HCT116 (cell line): Measurements from ENCODE around the gene RCOR1. TPM values are rescaled to one million over a fixed set of nuclear protein-coding genes. Genes with fewer than 3 reads are reported as not detected.

Source experiments
- ATAC-seq: fragments of 200-7000 bp; cut with Tn5 transposase; 2 replicates; pipeline ENCODE4 v1.9.1; 2020; ENCODE audit warnings: mild to moderate bottlenecking, moderate library complexity
- BruUV-seq: library from RNA; stranded (reverse); fragments of 400-500 nt; replicated peaks from 2 replicates; lab custom pipeline; 2021; lab: Mats Ljungman, UMichigan
- CTCF ChIA-PET: fragments of 300-600 bp; sonication (Branson Sonifier 250); formaldehyde crosslinking; loops from one replicate; lab custom pipeline; 2021; ENCODE audit warnings: antibody characterized with exemption; lab: Charles Lee
- POLR2A ChIA-PET: fragments of 300-600, 350-600 bp; sonication (Branson Sonifier 250); formaldehyde crosslinking; loops from one replicate; lab custom pipeline; 2021; ENCODE audit warnings: antibody characterized with exemption; lab: Charles Lee
- RAD21 ChIA-PET, 2 experiments: fragments of 300-600 bp; sonication (Branson Sonifier 250); formaldehyde crosslinking; loops; one replicate each; lab custom pipeline; 2023; ENCODE audit warnings: low total read pairs in 2 of 2; ENCODE audit not compliant: uncharacterized antibody in 2 of 2, unreplicated experiment in 2 of 2, low non-redundant PET in 1 of 2; lab: Charles Lee
- DNase-seq: peaks from one replicate; pipeline ENCODE4 v3.0.0-alpha.2; 2010; ENCODE audit warnings: low read depth, low spot score
- H2AFZ ChIP-seq: fragments of 200-600 bp; shearing (Covaris generic), sonication (generic); 2 replicates; pipeline ENCODE4 v1.6.1; 2017; ENCODE audit warnings: low read depth, mixed run types, mixed read lengths, antibody characterized with exemption, low read length; ENCODE audit not compliant: poor library complexity, severe bottlenecking
- H3K27ac ChIP-seq: 2 replicates; pipeline ENCODE4 v1.5.1; 2012; ENCODE audit warnings: low read depth, low read length
- H3K27me3 ChIP-seq: fragments of 200-600 bp; sonication (generic); 2 replicates; pipeline ENCODE4 v1.6.1; 2016; ENCODE audit warnings: mixed run types, low read length, mixed read lengths; ENCODE audit not compliant: insufficient read depth
- H3K36me3 ChIP-seq, 2 experiments: fragments of 200-500 bp in 1 of 2; fragments of 200-600 bp in 1 of 2; sonication (Bioruptor generic) in 1 of 2; sonication (generic) in 1 of 2; 2 replicates each; pipeline versions ENCODE4 v1.5.1 to v1.6.1; 2014 to 2016; ENCODE audit warnings: low read length in 2 of 2, inconsistent platforms in 1 of 2, mixed read lengths in 1 of 2, mixed run types in 1 of 2; ENCODE audit not compliant: insufficient read depth in 2 of 2, control insufficient read depth in 1 of 2
- H3K4me1 ChIP-seq, 2 experiments: fragments of 200-600 bp in 1 of 2; sonication (generic) in 1 of 2; 2 replicates each; pipeline versions ENCODE4 v1.5.1 to v1.6.1; 2012 to 2017; ENCODE audit warnings: low read length in 2 of 2, inconsistent platforms in 1 of 2, mild to moderate bottlenecking in 1 of 2, mixed read lengths in 1 of 2, mixed run types in 1 of 2, moderate library complexity in 1 of 2; ENCODE audit not compliant: insufficient read depth in 2 of 2, control insufficient read depth in 1 of 2
- H3K4me2 ChIP-seq: fragments of 200-600 bp; sonication (generic); 2 replicates; pipeline ENCODE4 v1.6.1; 2017; ENCODE audit warnings: mixed run types, low read length, mixed read lengths
- H3K4me3 ChIP-seq, 2 experiments: fragments of 200-600 bp in 1 of 2; sonication (generic) in 1 of 2; replicated peaks in 1 of 2; 2 replicates each; pipeline ENCODE4 v1.5.1; 2011 to 2016; ENCODE audit warnings: low read length in 2 of 2, control low read depth in 1 of 2, low read depth in 1 of 2, mild to moderate bottlenecking in 1 of 2, mixed read lengths in 1 of 2, mixed run types in 1 of 2
- H3K79me2 ChIP-seq: fragments of 200-600 bp; sonication (generic); 2 replicates; pipeline ENCODE4 v1.6.1; 2017; ENCODE audit warnings: mild to moderate bottlenecking, mixed run types, low read length, moderate library complexity, mixed read lengths; ENCODE audit not compliant: insufficient read depth
- H3K9ac ChIP-seq: fragments of 200-600 bp; sonication (generic); 2 replicates; pipeline ENCODE4 v1.6.1; 2016; ENCODE audit warnings: low read length, mixed read lengths
- H3K9me2 ChIP-seq: fragments of 200-600 bp; sonication (generic), shearing (Covaris generic); 2 replicates; pipeline ENCODE4 v1.6.1; 2017; ENCODE audit warnings: mixed run types, mild to moderate bottlenecking, moderate library complexity; ENCODE audit not compliant: insufficient read depth
- H3K9me3 ChIP-seq, 2 experiments: fragments of 200-500 bp in 1 of 2; fragments of 200-600 bp in 1 of 2; sonication (Bioruptor generic) in 1 of 2; sonication (generic) in 1 of 2; 2 replicates each; pipeline ENCODE4 v1.6.1; 2014 to 2017; ENCODE audit warnings: low read length in 2 of 2, mixed read lengths in 2 of 2, inconsistent platforms in 1 of 2, low read depth in 1 of 2, mild to moderate bottlenecking in 1 of 2, mixed run types in 1 of 2, moderate library complexity in 1 of 2; ENCODE audit not compliant: control insufficient read depth in 1 of 2, insufficient read depth in 1 of 2
- H4K20me1 ChIP-seq: fragments of 200-600 bp; sonication (generic), shearing (Covaris generic); 2 replicates; pipeline ENCODE4 v1.6.1; 2017; ENCODE audit warnings: mixed run types, mild to moderate bottlenecking, moderate library complexity; ENCODE audit not compliant: insufficient read depth
- CBX3 ChIP-seq: IDR thresholded peaks from 2 replicates; pipeline ENCODE4 v1.6.1; 2012; ENCODE audit warnings: low read depth
- CEBPB ChIP-seq: IDR thresholded peaks from 2 replicates; pipeline ENCODE4 v1.6.1; 2012; ENCODE audit warnings: low read depth
- CTCF ChIP-seq, 3 experiments: fragments of 200-600 bp in 1 of 3; sonication (generic) in 1 of 3; IDR thresholded peaks in 2 of 3; conservative IDR thresholded peaks in 1 of 3; 2 replicates each; pipeline ENCODE4 v1.5.1; 2012 to 2017; ENCODE audit warnings: low read depth in 2 of 3, low read length in 2 of 3, antibody characterized with exemption in 1 of 3, borderline replicate concordance in 1 of 3, control low read depth in 1 of 3, mild to moderate bottlenecking in 1 of 3, mixed read lengths in 1 of 3, mixed run types in 1 of 3, moderate library complexity in 1 of 3; ENCODE audit not compliant: insufficient read depth in 1 of 3
- EGR1 ChIP-seq: IDR thresholded peaks from 2 replicates; pipeline ENCODE4 v1.6.1; 2012; ENCODE audit warnings: low read depth
- ELF1 ChIP-seq: IDR thresholded peaks from 2 replicates; pipeline ENCODE4 v1.6.1; 2012; ENCODE audit warnings: low read depth, borderline replicate concordance
- EZH2 ChIP-seq: fragments of 200-600 bp; sonication (generic); IDR thresholded peaks from 2 replicates; pipeline ENCODE4 v1.6.1; 2017; ENCODE audit warnings: antibody characterized with exemption, mixed run types
- FOSL1 ChIP-seq: IDR thresholded peaks from 2 replicates; pipeline ENCODE4 v1.6.1; 2012; ENCODE audit warnings: low read depth
- JUND ChIP-seq: IDR thresholded peaks from 2 replicates; pipeline ENCODE4 v1.6.1; 2012
- POLR2A ChIP-seq: IDR thresholded peaks from 2 replicates; pipeline ENCODE4 v1.7.0; 2011; ENCODE audit warnings: borderline replicate concordance; ENCODE audit not compliant: insufficient read depth, insufficient read length; ENCODE audit errors: extremely low read depth
- SP1 ChIP-seq: IDR thresholded peaks from 2 replicates; pipeline ENCODE4 v1.6.1; 2012; ENCODE audit warnings: low read depth
- YY1 ChIP-seq: IDR thresholded peaks from 2 replicates; pipeline ENCODE4 v1.6.1; 2011; ENCODE audit warnings: low read length, low read depth, moderate library complexity, mild to moderate bottlenecking; ENCODE audit not compliant: insufficient replicate concordance; ENCODE audit errors: extremely low read depth
- ZFX ChIP-seq: fragments of 450-650 bp; IDR thresholded peaks from 2 replicates; pipeline ENCODE4 v1.6.1; 2017
- ZNF274 ChIP-seq: fragments of 200-500 bp; sonication (Bioruptor generic); IDR thresholded peaks from 2 replicates; pipeline ENCODE4 v1.6.1; 2014; ENCODE audit warnings: mild to moderate bottlenecking, low read depth, low read length, inconsistent platforms
- intact Hi-C: fragments of 100-400 bp; cut with micrococcal nuclease; formaldehyde crosslinking; loops from 2 replicates; pipeline ENCODE4 v1.10.0; 2022
- total RNA-seq: library from RNA; stranded (reverse); gene quantifications from one replicate; pipeline ENCODE4 v1.2.1, GENCODE V29; 2021; ENCODE audit not compliant: unreplicated experiment
- TF ChIP-seq, protein P1 (sequence below): IDR thresholded peaks from 2 replicates; pipeline ENCODE4 v1.6.1; 2012

The RCOR1 gene
- total RNA-seq, 1 experiment from 2014 or later = 30.7 TPM

DNA sequence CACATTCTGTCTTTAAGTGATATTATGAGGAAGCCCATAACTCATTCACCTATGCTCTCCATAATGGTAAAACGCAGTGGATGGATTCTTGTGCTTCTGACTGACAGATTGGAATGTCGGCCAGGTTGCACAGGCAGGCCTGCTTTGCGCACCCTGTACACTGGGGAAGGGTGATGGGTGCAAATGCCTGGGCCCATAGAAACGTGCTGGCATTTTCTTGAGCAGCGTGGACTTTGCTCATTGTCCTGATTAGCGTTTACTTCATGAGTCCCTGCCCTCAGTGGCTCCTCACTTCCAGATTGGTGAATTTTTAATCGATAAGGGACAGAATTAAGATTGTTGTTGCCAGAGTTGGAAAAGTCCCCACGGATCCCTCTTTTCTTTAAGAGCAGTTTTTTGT is 103.9 kb downstream of the RCOR1 start:
- no TSS peak for BruUV-seq
- no peak for TF ChIP-seq ZFX
- TF ChIP-seq EZH2 = no peak
- no peak for TF ChIP-seq ELF1
- TF ChIP-seq EGR1 = no peak
- TF ChIP-seq YY1 = no peak
- TF ChIP-seq CEBPB = no peak
- TF ChIP-seq CBX3 = no peak
- TF ChIP-seq JUND = no peak
- no peak overlapping the region for H3K4me2 ChIP-seq
- POLR2A ChIA-PET = no interaction called here
- H3K27ac ChIP-seq = no peak overlapping the region
- intact Hi-C loops = no loop called here
- H4K20me1 ChIP-seq = peaks cover 5% of the 10 kb centered on the region; the same call in 1 of the 2 replicates
- peaks cover 83% of the 10 kb centered on the region for H3K79me2 ChIP-seq
- no peaks in the 10 kb centered on the region for H3K9me3 ChIP-seq
- no peak overlapping the region for H3K4me3 ChIP-seq
- H3K9me2 ChIP-seq = no peaks in the 10 kb centered on the region
- DNase-seq (no peak), ATAC-seq (no peak)
- H3K4me1 ChIP-seq = no peaks in the 10 kb centered on the region; a peak in 3 of 4 replicates
- H2AFZ ChIP-seq = no peak overlapping the region
- no peaks in the 10 kb centered on the region for H3K27me3 ChIP-seq
- no peak overlapping the region for H3K9ac ChIP-seq
- CTCF ChIA-PET = interaction anchor here (0.7 to 3.0 kb wide), 2 partner anchors 10 to 246 kb away, joined by 3 to 12 read pairs; no protein-coding TSS in a partner anchor
- no peaks in the 10 kb centered on the region; a peak in 1 of 4 replicates for H3K36me3 ChIP-seq
- RAD21 ChIA-PET = interaction anchor here in 1 of 2 experiments (1.7 kb wide), 1 partner anchor 172 kb away, joined by 4 read pairs; no protein-coding TSS in a partner anchor

DNA sequence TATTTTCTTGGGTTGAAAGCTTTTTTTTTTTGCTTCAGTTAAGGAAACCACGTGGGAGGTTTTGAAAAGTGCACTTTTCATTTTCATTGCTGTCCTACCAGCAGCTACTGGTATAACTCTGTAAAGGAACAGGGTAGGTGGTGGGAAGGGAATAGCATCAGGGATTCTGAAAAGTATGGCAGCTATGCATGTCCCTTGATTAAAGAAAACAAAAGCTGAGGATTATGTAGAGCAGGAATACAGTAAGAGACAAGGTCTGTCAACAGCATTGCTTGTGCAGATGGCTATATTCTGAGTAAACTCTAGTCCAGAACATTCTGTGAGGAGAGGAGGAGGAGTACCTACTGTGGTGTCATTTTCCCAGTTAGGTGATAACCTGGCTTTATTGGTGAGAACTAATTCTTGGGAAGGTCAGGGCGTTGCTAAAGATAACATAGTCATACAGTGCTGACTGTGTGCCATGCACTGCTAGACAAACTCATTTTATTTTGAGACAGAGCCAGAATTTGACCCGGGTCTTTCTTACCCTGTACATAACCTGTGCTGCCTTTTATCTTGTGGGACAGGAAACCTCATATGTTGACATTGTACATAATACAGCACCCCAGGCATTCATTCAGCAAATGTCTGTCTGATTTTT is 104.5 kb downstream of the RCOR1 start:
- H3K27ac ChIP-seq = no peak overlapping the region
- H2AFZ ChIP-seq = no peak overlapping the region
- H3K4me1 ChIP-seq = no peaks in the 10 kb centered on the region; a peak in 3 of 4 replicates
- no peak overlapping the region for H3K4me3 ChIP-seq
- intact Hi-C loops = no loop called here
- H3K36me3 ChIP-seq = peaks cover 0 to 5% of the 10 kb centered on the region in 2 experiments; a peak in 1 of 4 replicates
- CTCF ChIA-PET = interaction anchor here (0.7 kb wide), 1 partner anchor 246 kb away, joined by 3 read pairs; no protein-coding TSS in a partner anchor
- no peaks in the 10 kb centered on the region for H3K9me3 ChIP-seq
- H4K20me1 ChIP-seq = peaks cover 5% of the 10 kb centered on the region; the same call in 1 of the 2 replicates
- no peaks in the 10 kb centered on the region for H3K9me2 ChIP-seq
- TF ChIP-seq EZH2 (no peak), POLR2A (no peak), SP1 (no peak), FOSL1 (no peak), CTCF (IDR thresholded peaks at IDR 0.05 in 2 of 3, conservative IDR thresholded peaks at IDR 0.05 in 1 of 3; ENCODE audit: borderline replicate concordance in 1 of 3, insufficient read depth in 1 of 3, low read depth in 2 of 3, low read length in 2 of 3) (no peak), ZNF274 (no peak), ZFX (no peak)
- TF ChIP-seq, protein P1, sequence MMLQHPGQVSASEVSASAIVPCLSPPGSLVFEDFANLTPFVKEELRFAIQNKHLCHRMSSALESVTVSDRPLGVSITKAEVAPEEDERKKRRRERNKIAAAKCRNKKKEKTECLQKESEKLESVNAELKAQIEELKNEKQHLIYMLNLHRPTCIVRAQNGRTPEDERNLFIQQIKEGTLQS = no peak
- TF ChIP-seq, all 23 proteins: peak for 0
- Histone ChIP-seq H3K4me2 (no peak overlapping the region), H3K27me3 (no peaks in the 10 kb centered on the region), H3K79me2 (peaks cover 79% of the 10 kb centered on the region), H3K9ac (no peak overlapping the region)
- POLR2A ChIA-PET = no interaction called here
- no TSS peak for BruUV-seq
- DNase-seq (no peak), ATAC-seq (no peak)
- RAD21 ChIA-PET = no interaction called here
